SK-N-SH (cell line): ENCODE results near the gene BCL2A1. TPM values are rescaled to one million over a fixed set of nuclear protein-coding genes. Genes with fewer than 3 reads are reported as not detected.
"Not testable (repeated sequence)": the region's sequence is repeated elsewhere in the genome, so short reads cannot be mapped to it uniquely, and the experiment has no call there.

Source experiments
- CTCF ChIA-PET: fragments of 300-600, 350-600 bp; formaldehyde crosslinking; extraction: SDS; loops from one replicate; lab custom pipeline; 2021; lab: Yijun Ruan, JAX
- POLR2A ChIA-PET: fragments of 350-600 bp; sonication (Branson Sonifier 250); formaldehyde crosslinking; extraction: SDS; loops from one replicate; lab custom pipeline; 2020; ENCODE audit warnings: antibody characterized with exemption, inconsistent platforms; lab: Yijun Ruan, JAX
- DNase-seq: peaks from one replicate; pipeline ENCODE4 v3.0.0; 2012
- H2AFZ ChIP-seq: fragments of 200-600 bp; sonication (generic); 2 replicates; pipeline ENCODE4 v1.8.1; 2016; ENCODE audit warnings: antibody characterized with exemption, mild to moderate bottlenecking, low read depth
- H3F3A ChIP-seq: fragments of 200-600 bp; sonication (generic); replicated peaks from 2 replicates; pipeline ENCODE3; 2016; ENCODE audit warnings: antibody characterized with exemption, mild to moderate bottlenecking; ENCODE audit not compliant: insufficient read depth
- H3K27ac ChIP-seq, 2 experiments: fragments of 200-500 bp in 1 of 2; fragments of 200-600 bp in 1 of 2; sonication (Bioruptor generic) in 1 of 2; sonication (generic), shearing (Covaris generic) in 1 of 2; 2 replicates each; pipeline versions ENCODE4 v1.5.1 to v1.6.1; 2014 to 2016; ENCODE audit warnings: low read depth in 2 of 2, inconsistent platforms in 1 of 2, low read length in 1 of 2, mild to moderate bottlenecking in 1 of 2, mixed read lengths in 1 of 2
- H3K27me3 ChIP-seq: fragments of 200-600 bp; sonication (generic), shearing (Covaris generic); 2 replicates; pipeline ENCODE4 v1.6.1; 2016; ENCODE audit warnings: mixed run types; ENCODE audit not compliant: insufficient read depth
- H3K36me3 ChIP-seq, 2 experiments: fragments of 200-500 bp in 1 of 2; fragments of 200-600 bp in 1 of 2; sonication (Bioruptor generic) in 1 of 2; sonication (generic) in 1 of 2; replicated peaks in 1 of 2; 2 replicates each; pipeline versions ENCODE3 to v1.5.1; 2014 to 2016; ENCODE audit warnings: low read length in 1 of 2, mild to moderate bottlenecking in 1 of 2; ENCODE audit not compliant: insufficient read depth in 2 of 2, control insufficient read depth in 1 of 2
- H3K4me1 ChIP-seq, 2 experiments: fragments of 200-500 bp in 1 of 2; fragments of 200-600 bp in 1 of 2; sonication (Bioruptor generic) in 1 of 2; sonication (generic), shearing (Covaris generic) in 1 of 2; 2 replicates each; pipeline versions ENCODE4 v1.5.1 to v1.6.1; 2014 to 2016; ENCODE audit warnings: low read depth in 1 of 2, low read length in 1 of 2, mixed run types in 1 of 2; ENCODE audit not compliant: insufficient read depth in 2 of 2, control insufficient read depth in 1 of 2
- H3K4me2 ChIP-seq: fragments of 200-600 bp; sonication (generic), shearing (Covaris generic); 2 replicates; pipeline ENCODE4 v1.6.1; 2017; ENCODE audit warnings: mixed run types
- H3K4me3 ChIP-seq, 2 experiments: fragments of 200-500 bp in 1 of 2; fragments of 200-600 bp in 1 of 2; sonication (Bioruptor generic) in 1 of 2; sonication (generic), shearing (Covaris generic) in 1 of 2; 2 replicates each; pipeline versions ENCODE4 v1.5.1 to v1.8.1; 2014 to 2016; ENCODE audit warnings: low read depth in 2 of 2, inconsistent platforms in 1 of 2, low read length in 1 of 2, mild to moderate bottlenecking in 1 of 2, mixed read lengths in 1 of 2, moderate library complexity in 1 of 2
- H3K79me2 ChIP-seq: fragments of 200-600 bp; sonication (generic); 2 replicates; pipeline ENCODE4 v1.8.1; 2017; ENCODE audit warnings: mild to moderate bottlenecking; ENCODE audit not compliant: insufficient read depth
- H3K9ac ChIP-seq: fragments of 200-600 bp; sonication (generic); 2 replicates; pipeline ENCODE4 v1.6.1; 2017; ENCODE audit warnings: mixed run types
- H3K9me2 ChIP-seq: fragments of 200-600 bp; sonication (generic); 2 replicates; pipeline ENCODE4 v1.6.1; 2017; ENCODE audit warnings: mixed run types
- H3K9me3 ChIP-seq: fragments of 200-600 bp; sonication (generic); 2 replicates; pipeline ENCODE4 v1.6.1; 2017; ENCODE audit warnings: mixed run types, mild to moderate bottlenecking, moderate library complexity
- H4K20me1 ChIP-seq: fragments of 200-600 bp; sonication (generic); 2 replicates; pipeline ENCODE4 v1.6.1; 2017; ENCODE audit warnings: mild to moderate bottlenecking, mixed run types; ENCODE audit not compliant: insufficient read depth
- EZH2phosphoT487 ChIP-seq: fragments of 200-600 bp; sonication (generic); IDR thresholded peaks from 2 replicates; pipeline ENCODE4 v1.6.1; 2017; ENCODE audit warnings: low read depth, mixed run types, mild to moderate bottlenecking, antibody characterized with exemption, moderate library complexity, borderline replicate concordance
- JUND ChIP-seq: IDR thresholded peaks from 2 replicates; pipeline ENCODE4 v1.4.0; 2012
- NRF1 ChIP-seq: IDR thresholded peaks from 2 replicates; pipeline ENCODE4 v1.6.1; 2012; ENCODE audit warnings: low read depth, mild to moderate bottlenecking, low read length
- TEAD4 ChIP-seq: IDR thresholded peaks from 2 replicates; pipeline ENCODE4 v1.4.0; 2012; ENCODE audit warnings: mild to moderate bottlenecking, borderline replicate concordance; ENCODE audit not compliant: insufficient read depth
- WGBS: methylation state at CpG from one replicate; pipeline ENCODE4 v1.1.6; 2017; ENCODE audit warnings: low lambda C conversion rate; 5-methylcytosine and 5-hydroxymethylcytosine counted together
- polyA plus RNA-seq, 3 experiments: library from polyadenylated mRNA; depleted of rRNA; stranded (reverse); fragments of >200 nt; gene quantifications; 2 replicates each; pipeline ENCODE4 v1.2.3, GENCODE V29; 2012
- TF ChIP-seq, protein P1 (sequence below): fragments of 150-350 bp; IDR thresholded peaks from 2 replicates; pipeline ENCODE4 v1.6.1; 2017; ENCODE audit warnings: antibody characterized with exemption, low read length, low read depth, borderline replicate concordance

Gene BCL2A1
- polyA plus RNA-seq, 1 of the 3 experiments (the other 2 are of a cell fraction) = 0.08 TPM

DNA sequence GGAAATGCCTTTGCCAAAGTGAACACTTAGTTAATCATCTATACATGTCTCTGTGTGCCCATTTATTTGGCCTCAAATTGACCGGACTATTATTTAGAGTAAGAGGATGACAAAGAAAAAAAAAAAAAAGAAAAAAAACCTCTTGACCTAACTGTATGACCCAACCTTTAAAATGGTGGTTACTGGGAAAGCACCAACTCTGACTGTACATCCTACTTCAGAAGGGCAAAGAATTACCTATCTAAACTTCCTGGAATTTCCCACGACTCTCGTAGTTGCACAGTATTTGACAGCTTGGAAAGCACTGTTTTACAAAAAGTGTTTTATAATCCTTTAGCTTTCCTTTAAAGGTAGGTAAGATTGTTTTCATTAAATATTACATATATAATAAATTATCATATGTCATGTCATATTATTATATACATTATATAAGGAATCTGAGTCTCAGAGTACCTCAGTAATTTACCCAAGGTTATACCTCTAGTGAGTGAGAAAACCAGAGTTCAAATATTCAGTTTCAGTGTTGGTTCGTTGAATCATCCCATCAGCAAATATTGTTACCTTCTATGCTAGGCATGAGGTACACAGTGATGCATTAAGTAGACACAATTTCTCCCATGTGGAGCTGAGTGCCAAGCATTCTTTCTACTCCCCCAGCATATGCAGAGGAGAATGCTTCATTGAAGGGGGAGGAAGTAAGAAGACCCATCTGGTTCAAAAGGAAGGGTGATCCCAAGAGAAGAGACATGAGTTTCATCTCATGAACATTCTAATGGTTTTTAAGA is 5.0 kb downstream of the BCL2A1 start:
- Histone ChIP-seq H3K9me2 (no peaks in the 10 kb centered on the region), H3K4me1 (no peaks in the 10 kb centered on the region), H3K79me2 (no peaks in the 10 kb centered on the region), H3K4me2 (no peak overlapping the region), H3K27ac (no peak overlapping the region), H4K20me1 (no peaks in the 10 kb centered on the region), H3K9ac (no peak overlapping the region), H2AFZ (no peak overlapping the region), H3K4me3 (no peak overlapping the region), H3K36me3 (no peaks in the 10 kb centered on the region), H3F3A (no peaks in the 10 kb centered on the region), H3K27me3 (no peaks in the 10 kb centered on the region), H3K9me3 (no peaks in the 10 kb centered on the region)
- DNase-seq = no peak
- 55% methylated on average over 4 of the region's 4 CpGs for WGBS
- ChIA-PET POLR2A (no interaction called here), CTCF (no interaction called here)
- TF ChIP-seq, protein P1, sequence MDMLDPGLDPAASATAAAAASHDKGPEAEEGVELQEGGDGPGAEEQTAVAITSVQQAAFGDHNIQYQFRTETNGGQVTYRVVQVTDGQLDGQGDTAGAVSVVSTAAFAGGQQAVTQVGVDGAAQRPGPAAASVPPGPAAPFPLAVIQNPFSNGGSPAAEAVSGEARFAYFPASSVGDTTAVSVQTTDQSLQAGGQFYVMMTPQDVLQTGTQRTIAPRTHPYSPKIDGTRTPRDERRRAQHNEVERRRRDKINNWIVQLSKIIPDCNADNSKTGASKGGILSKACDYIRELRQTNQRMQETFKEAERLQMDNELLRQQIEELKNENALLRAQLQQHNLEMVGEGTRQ = no peak
- TF ChIP-seq NRF1 = no peak
- TF ChIP-seq TEAD4 = no peak
- TF ChIP-seq EZH2phosphoT487 = no peak

DNA sequence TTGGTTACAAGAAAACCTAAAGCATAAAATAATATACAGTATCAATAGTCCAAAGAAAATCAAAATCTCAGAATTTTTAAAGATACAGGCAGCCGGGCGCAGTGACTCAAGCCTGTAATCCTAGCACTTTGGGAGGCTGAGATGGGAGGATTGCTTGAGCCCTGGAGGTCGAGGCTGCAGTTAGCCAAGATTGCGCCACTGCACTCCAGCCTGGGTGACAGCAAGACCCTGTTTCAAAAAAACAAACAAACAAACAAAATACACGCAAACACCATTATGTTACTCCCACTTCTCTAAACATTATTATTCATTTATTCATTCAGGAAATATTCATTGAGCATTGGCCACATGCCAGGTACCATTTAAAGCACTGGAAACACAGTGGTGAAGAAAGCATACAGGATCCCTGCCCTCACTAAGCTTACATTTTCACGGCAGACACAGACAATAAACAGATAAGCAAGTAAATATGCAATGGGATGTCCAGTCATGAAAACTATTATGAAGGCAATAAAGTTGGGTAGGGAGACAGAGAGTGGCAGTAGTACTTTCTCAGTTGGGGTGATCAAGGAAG is 6.7 kb downstream of the BCL2A1 start:
- DNase-seq = no peak
- Histone ChIP-seq H3K27me3 (no peaks in the 10 kb centered on the region), H3K4me1 (no peaks in the 10 kb centered on the region), H3K36me3 (no peaks in the 10 kb centered on the region), H3K9me3 (no peaks in the 10 kb centered on the region), H3K4me3 (no peak overlapping the region), H4K20me1 (no peaks in the 10 kb centered on the region), H3K27ac (no peak overlapping the region), H3K4me2 (no peak overlapping the region), H3K79me2 (no peaks in the 10 kb centered on the region), H3K9me2 (no peaks in the 10 kb centered on the region), H3K9ac (no peak overlapping the region), H2AFZ (no peak overlapping the region), H3F3A (no peaks in the 10 kb centered on the region)
- no peak for TF ChIP-seq JUND
- 81% methylated on average over 6 of the region's 6 CpGs for WGBS
- ChIA-PET CTCF (interaction anchor here (0.5 kb wide), 1 partner anchor 19 kb away, joined by 3 read pairs; no protein-coding TSS in a partner anchor), POLR2A (no interaction called here)

DNA sequence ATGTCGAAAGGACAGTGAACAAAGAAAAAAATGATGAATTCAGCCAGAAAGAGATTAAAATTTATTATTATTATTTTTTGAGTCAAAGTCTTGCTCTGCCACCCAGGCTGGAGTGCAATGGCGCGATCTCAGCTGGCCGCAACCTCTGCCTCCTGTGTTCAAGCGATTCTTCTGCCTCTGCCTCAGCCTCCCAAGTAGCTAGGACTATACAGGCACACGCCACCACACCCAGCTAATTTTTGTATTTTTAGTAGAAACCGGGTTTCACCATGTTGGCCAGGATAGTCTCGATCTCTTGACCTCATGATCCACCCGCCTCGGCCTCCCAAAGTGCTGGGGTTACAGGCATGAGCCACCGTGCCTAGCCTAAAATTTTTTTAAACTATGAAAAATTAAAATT is 8.1 kb downstream of the BCL2A1 start:
- H3K4me2 ChIP-seq, H3K27ac ChIP-seq, H3K9ac ChIP-seq, H3K4me1 ChIP-seq, POLR2A ChIA-PET, H3K36me3 ChIP-seq, DNase-seq, H3K4me3 ChIP-seq, H3K9me3 ChIP-seq, H3K79me2 ChIP-seq, H3K9me2 ChIP-seq, H3K27me3 ChIP-seq, H2AFZ ChIP-seq, H3F3A ChIP-seq, H4K20me1 ChIP-seq: not testable (repeated sequence)
- 92% methylated on average over 11 of the region's 11 CpGs for WGBS
- CTCF ChIA-PET = interaction anchor here (0.7 kb wide), 1 partner anchor 234 kb away, joined by 3 read pairs; no protein-coding TSS in a partner anchor
